ENCODE data around the gene EBLN2. TPM values are rescaled to one million over a fixed set of nuclear protein-coding genes. Genes with fewer than 3 reads are reported as not detected.

EBLN2 gene
- total RNA-seq, 1 experiment from 2014 or later, result 8.4 TPM

GRCh38 chr3:73069775-73070444 is 8.5 kb downstream of the EBLN2 start:
- Mint-ChIP-seq H3K4me1 (ENCODE audit: low read depth, unreplicated experiment) (no peaks in the 10 kb centered on the region), H3K4me3 (ENCODE audit: low read depth, unreplicated experiment) (no peak overlapping the region), H3K36me3 (ENCODE audit: insufficient read depth, unreplicated experiment) (peaks cover 11% of the 10 kb centered on the region), H3K9me3 (ENCODE audit: low read depth, unreplicated experiment) (no peaks in the 10 kb centered on the region), H3K27ac (ENCODE audit: unreplicated experiment) (no peak overlapping the region), H3K27me3 (ENCODE audit: unreplicated experiment) (no peaks in the 10 kb centered on the region)
- DNase-seq, result no peak
- TF ChIP-seq CTCF (IDR thresholded peaks at IDR 0.05; ENCODE audit: unreplicated experiment), result no peak
- CTCF ChIA-PET, result no interaction called here
- intact Hi-C loops (cut with micrococcal nuclease; ENCODE audit: unreplicated experiment), result loop anchor here (5.0 kb wide), 1 partner anchor 133 kb away; no protein-coding TSS in a partner anchor
- BruUV-seq (replicated peaks), result no TSS peak

- H3K27me3 Mint-ChIP-seq (ENCODE audit: unreplicated experiment), result no peaks in the 10 kb centered on the region
- no peak overlapping the region for H3K4me3 Mint-ChIP-seq (ENCODE audit: low read depth, unreplicated experiment)
- no peaks in the 10 kb centered on the region for H3K4me1 Mint-ChIP-seq (ENCODE audit: low read depth, unreplicated experiment)
- H3K36me3 Mint-ChIP-seq (ENCODE audit: insufficient read depth, unreplicated experiment), result peaks cover under 1% of the 10 kb centered on the region
- no peak for DNase-seq
- no peaks in the 10 kb centered on the region for H3K9me3 Mint-ChIP-seq (ENCODE audit: low read depth, unreplicated experiment)
- TF ChIP-seq CTCF (IDR thresholded peaks at IDR 0.05; ENCODE audit: unreplicated experiment), result no peak
- CTCF ChIA-PET, result no interaction called here
- no peak overlapping the region for H3K27ac Mint-ChIP-seq (ENCODE audit: unreplicated experiment)
- TSS peak; percentile 23 for BruUV-seq (replicated peaks)
- intact Hi-C loops (cut with micrococcal nuclease; ENCODE audit: unreplicated experiment), result loop anchor here (5.0 kb wide), 1 partner anchor 134 kb away; no protein-coding TSS in a partner anchor
Observed at GRCh38 chr3:73070675-73071575, 9.5 kb downstream of the EBLN2 start.

- CTCF ChIA-PET, result no interaction called here
- DNase-seq, result no peak
- intact Hi-C loops (cut with micrococcal nuclease; ENCODE audit: unreplicated experiment), result loop anchor here (5.0 kb wide), 1 partner anchor 135 kb away; no protein-coding TSS in a partner anchor
- TF ChIP-seq CTCF (IDR thresholded peaks at IDR 0.05; ENCODE audit: unreplicated experiment), result no peak
- Mint-ChIP-seq H3K27ac (ENCODE audit: unreplicated experiment) (no peak overlapping the region), H3K4me3 (ENCODE audit: low read depth, unreplicated experiment) (no peak overlapping the region), H3K36me3 (ENCODE audit: insufficient read depth, unreplicated experiment) (no peaks in the 10 kb centered on the region), H3K9me3 (ENCODE audit: low read depth, unreplicated experiment) (no peaks in the 10 kb centered on the region), H3K27me3 (ENCODE audit: unreplicated experiment) (no peaks in the 10 kb centered on the region), H3K4me1 (ENCODE audit: low read depth, unreplicated experiment) (no peaks in the 10 kb centered on the region)
- BruUV-seq (replicated peaks), result no TSS peak
Observed at GRCh38 chr3:73071952-73072351, 10.5 kb downstream of the EBLN2 start.

GRCh38 chr3:73072634-73073033 is 11.2 kb downstream of the EBLN2 start:
- CTCF ChIA-PET, result no interaction called here
- H3K27ac Mint-ChIP-seq (ENCODE audit: unreplicated experiment), result no peak overlapping the region

More at GRCh38 chr3:73072634-73073033, 11.2 kb downstream of the EBLN2 start:
- H3K4me1 Mint-ChIP-seq (ENCODE audit: low read depth, unreplicated experiment), result no peaks in the 10 kb centered on the region
- H3K4me3 Mint-ChIP-seq (ENCODE audit: low read depth, unreplicated experiment), result no peak overlapping the region
- no peaks in the 10 kb centered on the region for H3K36me3 Mint-ChIP-seq (ENCODE audit: insufficient read depth, unreplicated experiment)
- H3K9me3 Mint-ChIP-seq (ENCODE audit: low read depth, unreplicated experiment), result no peaks in the 10 kb centered on the region
- intact Hi-C loops (cut with micrococcal nuclease; ENCODE audit: unreplicated experiment), result loop anchor here (5.0 kb wide), 1 partner anchor 135 kb away; no protein-coding TSS in a partner anchor
- no peak for TF ChIP-seq CTCF (IDR thresholded peaks at IDR 0.05; ENCODE audit: unreplicated experiment)
- H3K27me3 Mint-ChIP-seq (ENCODE audit: unreplicated experiment), result no peaks in the 10 kb centered on the region
- no peak for DNase-seq
- BruUV-seq (replicated peaks), result no TSS peak
